ENCODE measurements around the gene NNAT. TPM values are rescaled to one million over a fixed set of nuclear protein-coding genes. Genes with fewer than 3 reads are reported as not detected.

NNAT gene
- polyA plus RNA-seq, 1 donor from 2014 or later: 996 TPM

GRCh38 chr20:37503256-37503927, 17.7 kb upstream of the NNAT start:
- no peak for TF ChIP-seq EZH2 (IDR thresholded peaks at IDR 0.05; ENCODE audit: borderline replicate concordance, insufficient read depth, low read length, poor library complexity, severe bottlenecking)
- no peak for TF ChIP-seq POLR2AphosphoS5 (IDR thresholded peaks at IDR 0.05)
- TF ChIP-seq SMC3 (conservative IDR thresholded peaks at IDR 0.05; ENCODE audit: poor library complexity): no peak
- TF ChIP-seq TAF1 (IDR thresholded peaks at IDR 0.05; ENCODE audit: low read depth): no peak
- no peak for TF ChIP-seq CTCF (IDR thresholded peaks at IDR 0.05; ENCODE audit: poor library complexity, severe bottlenecking)
- TF ChIP-seq MXI1 (conservative IDR thresholded peaks at IDR 0.05; ENCODE audit: poor library complexity, severe bottlenecking): no peak
- no peak for TF ChIP-seq EP300 (conservative IDR thresholded peaks at IDR 0.05; ENCODE audit: poor library complexity, severe bottlenecking)
- no peak for TF ChIP-seq RAD21 (conservative IDR thresholded peaks at IDR 0.05)
- TF ChIP-seq REST (IDR thresholded peaks at IDR 0.05; ENCODE audit: borderline replicate concordance): no peak
- H4K20me1 ChIP-seq (ENCODE audit: insufficient read depth): no peaks in the 10 kb centered on the region

GRCh38 chr20:37504404-37505096, 16.5 kb upstream of the NNAT start:
- Histone ChIP-seq H3K4me2 (ENCODE audit: low read length) (no peak overlapping the region), H2AFZ (ENCODE audit: low read depth, low read length) (no peak overlapping the region), H3K4me3 (ENCODE audit: low read length) (no peak overlapping the region), H3K9ac (ENCODE audit: low read length) (no peak overlapping the region), H3F3A (ENCODE audit: insufficient read depth, low read length, poor library complexity, severe bottlenecking) (no peaks in the 10 kb centered on the region), H3K36me3 (ENCODE audit: insufficient read depth, low read length) (no peaks in the 10 kb centered on the region), H3K9me2 (ENCODE audit: insufficient read depth, low read length) (no peaks in the 10 kb centered on the region), H3K9me3 (ENCODE audit: low read length) (no peaks in the 10 kb centered on the region), H3K27me3 (ENCODE audit: insufficient read depth, low read depth, low read length) (no peaks in the 10 kb centered on the region), H3K79me2 (replicated peaks; ENCODE audit: insufficient read depth, low read length) (no peaks in the 10 kb centered on the region), H3K27ac (ENCODE audit: low read length) (no peak overlapping the region), H4K20me1 (ENCODE audit: insufficient read depth) (no peaks in the 10 kb centered on the region)
- no peak for TF ChIP-seq CTCF (IDR thresholded peaks at IDR 0.05; ENCODE audit: poor library complexity, severe bottlenecking)
- TF ChIP-seq POLR2AphosphoS5 (IDR thresholded peaks at IDR 0.05): no peak
- TF ChIP-seq TAF1 (IDR thresholded peaks at IDR 0.05; ENCODE audit: low read depth): no peak
- TF ChIP-seq SMC3 (conservative IDR thresholded peaks at IDR 0.05; ENCODE audit: poor library complexity): no peak
- no peak for TF ChIP-seq REST (IDR thresholded peaks at IDR 0.05; ENCODE audit: borderline replicate concordance)
- TF ChIP-seq EZH2 (IDR thresholded peaks at IDR 0.05; ENCODE audit: borderline replicate concordance, insufficient read depth, low read length, poor library complexity, severe bottlenecking): no peak
- no peak for TF ChIP-seq EP300 (conservative IDR thresholded peaks at IDR 0.05; ENCODE audit: poor library complexity, severe bottlenecking)
- TF ChIP-seq RAD21 (conservative IDR thresholded peaks at IDR 0.05): no peak
- no peak for TF ChIP-seq MXI1 (conservative IDR thresholded peaks at IDR 0.05; ENCODE audit: poor library complexity, severe bottlenecking)

More at GRCh38 chr20:37503256-37503927, 17.7 kb upstream of the NNAT start:
- H3K79me2 ChIP-seq (replicated peaks; ENCODE audit: insufficient read depth, low read length): no peaks in the 10 kb centered on the region
- H3K36me3 ChIP-seq (ENCODE audit: insufficient read depth, low read length): no peaks in the 10 kb centered on the region
- H3K4me3 ChIP-seq (ENCODE audit: low read length): no peak overlapping the region
- H3K9ac ChIP-seq (ENCODE audit: low read length): no peak overlapping the region
- no peaks in the 10 kb centered on the region for H3F3A ChIP-seq (ENCODE audit: insufficient read depth, low read length, poor library complexity, severe bottlenecking)
- no peak overlapping the region for H3K4me2 ChIP-seq (ENCODE audit: low read length)
- no peaks in the 10 kb centered on the region for H3K9me3 ChIP-seq (ENCODE audit: low read length)
- H3K27ac ChIP-seq (ENCODE audit: low read length): no peak overlapping the region
- H3K9me2 ChIP-seq (ENCODE audit: insufficient read depth, low read length): no peaks in the 10 kb centered on the region
- no peak overlapping the region for H2AFZ ChIP-seq (ENCODE audit: low read depth, low read length)
- no peaks in the 10 kb centered on the region for H3K27me3 ChIP-seq (ENCODE audit: insufficient read depth, low read depth, low read length)

Data from neural cell (in vitro differentiated cells).